OCI-LY1 (cell line): ENCODE data around the gene RAB21.

ENCODE experiments used
- H2AFZ ChIP-seq: fragments of 200-600 bp; sonication (generic), shearing (Covaris generic); 2 replicates; pipeline ENCODE4 v1.6.0; 2014; ENCODE audit warnings: antibody characterized with exemption, mild to moderate bottlenecking, low read length
- H3F3A ChIP-seq: fragments of 200-600 bp; sonication (generic), shearing (Covaris generic); 2 replicates; pipeline ENCODE4 v1.6.0; 2014; ENCODE audit warnings: mild to moderate bottlenecking, antibody characterized with exemption, low read length, moderate library complexity; ENCODE audit not compliant: insufficient read depth
- H3K27ac ChIP-seq: fragments of 200-600 bp; sonication (generic); 2 replicates; pipeline ENCODE4 v1.5.1; 2014; ENCODE audit warnings: low read length, mixed run types, mild to moderate bottlenecking, low read depth; ENCODE audit not compliant: poor library complexity, severe bottlenecking
- H3K27me3 ChIP-seq: fragments of 200-600 bp; sonication (generic); 2 replicates; pipeline ENCODE4 v1.6.0; 2014; ENCODE audit warnings: antibody characterized with exemption, mild to moderate bottlenecking, low read length, moderate library complexity; ENCODE audit not compliant: insufficient read depth
- H3K36me3 ChIP-seq: fragments of 200-600 bp; sonication (generic); 2 replicates; pipeline ENCODE4 v1.6.1; 2014; ENCODE audit warnings: mild to moderate bottlenecking, antibody characterized with exemption, low read length, moderate library complexity, mixed read lengths; ENCODE audit not compliant: insufficient read depth
- H3K4me1 ChIP-seq: fragments of 200-600 bp; sonication (generic); 2 replicates; pipeline ENCODE4 v1.5.1; 2014; ENCODE audit warnings: mild to moderate bottlenecking, low read length, moderate library complexity; ENCODE audit not compliant: insufficient read depth, severe bottlenecking
- H3K4me2 ChIP-seq: fragments of 200-600 bp; sonication (generic), shearing (Covaris generic); 2 replicates; pipeline ENCODE4 v1.6.1; 2014; ENCODE audit warnings: low read length
- H3K4me3 ChIP-seq: fragments of 200-600 bp; sonication (generic); 2 replicates; pipeline ENCODE4 v1.5.1; 2014; ENCODE audit warnings: low read length, low read depth, mild to moderate bottlenecking, mixed read lengths; ENCODE audit not compliant: poor library complexity, severe bottlenecking
- H3K79me2 ChIP-seq: fragments of 200-600 bp; shearing (Covaris generic); 2 replicates; pipeline ENCODE4 v1.6.1; 2016; ENCODE audit warnings: mixed run types, low read length, mixed read lengths; ENCODE audit not compliant: insufficient read depth
- H3K9ac ChIP-seq: fragments of 200-600 bp; sonication (generic), shearing (Covaris generic); 2 replicates; pipeline ENCODE4 v1.6.1; 2014; ENCODE audit warnings: mild to moderate bottlenecking, low read length, mixed read lengths
- H3K9me2 ChIP-seq: fragments of 200-600 bp; sonication (generic), shearing (Covaris generic); 2 replicates; pipeline ENCODE4 v1.6.1; 2014; ENCODE audit warnings: low read depth, mild to moderate bottlenecking, low read length, mixed read lengths
- H3K9me3 ChIP-seq: fragments of 200-600 bp; shearing (Covaris generic); 2 replicates; pipeline ENCODE4 v1.6.1; 2014; ENCODE audit warnings: low read length, mixed read lengths
- H4K20me1 ChIP-seq: fragments of 200-600 bp; sonication (generic), shearing (Covaris generic); 2 replicates; pipeline ENCODE4 v1.6.0; 2016; ENCODE audit warnings: mild to moderate bottlenecking, low read length; ENCODE audit not compliant: insufficient read depth
- EZH2 ChIP-seq: fragments of 200-600 bp; sonication (generic), shearing (Covaris generic); IDR thresholded peaks from 2 replicates; pipeline ENCODE4 v1.8.0; 2017; ENCODE audit warnings: borderline replicate concordance, mixed run types, mild to moderate bottlenecking, antibody characterized with exemption, low read length, moderate library complexity, mixed read lengths
- TF ChIP-seq, protein P1 (sequence below): fragments of 200-600 bp; sonication (generic), shearing (Covaris generic); IDR thresholded peaks from 2 replicates; pipeline ENCODE4 v1.5.1; 2017; ENCODE audit warnings: mild to moderate bottlenecking, antibody characterized with exemption, low read length, moderate library complexity, mixed read lengths

RAB21 gene

DNA sequence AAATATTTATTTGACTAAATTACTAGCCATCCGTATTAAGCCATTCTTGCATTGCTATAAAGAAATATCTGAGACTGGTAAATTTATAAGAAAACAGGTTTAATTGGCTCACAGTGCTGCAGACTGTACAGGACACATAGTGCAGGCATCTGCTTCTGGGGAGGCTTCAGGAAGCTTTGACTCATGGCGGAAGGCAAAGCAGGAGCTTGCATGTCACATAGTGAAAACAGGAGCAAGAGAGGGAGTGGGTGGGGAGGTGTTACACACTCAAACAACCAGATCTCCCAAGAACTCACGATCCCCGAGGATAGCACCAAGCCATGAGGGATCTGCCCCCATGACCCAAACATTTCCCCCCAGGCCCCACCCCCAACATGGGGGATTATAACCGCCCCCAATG lies 26.7 kb upstream of the RAB21 start:
- TF ChIP-seq, protein P1, sequence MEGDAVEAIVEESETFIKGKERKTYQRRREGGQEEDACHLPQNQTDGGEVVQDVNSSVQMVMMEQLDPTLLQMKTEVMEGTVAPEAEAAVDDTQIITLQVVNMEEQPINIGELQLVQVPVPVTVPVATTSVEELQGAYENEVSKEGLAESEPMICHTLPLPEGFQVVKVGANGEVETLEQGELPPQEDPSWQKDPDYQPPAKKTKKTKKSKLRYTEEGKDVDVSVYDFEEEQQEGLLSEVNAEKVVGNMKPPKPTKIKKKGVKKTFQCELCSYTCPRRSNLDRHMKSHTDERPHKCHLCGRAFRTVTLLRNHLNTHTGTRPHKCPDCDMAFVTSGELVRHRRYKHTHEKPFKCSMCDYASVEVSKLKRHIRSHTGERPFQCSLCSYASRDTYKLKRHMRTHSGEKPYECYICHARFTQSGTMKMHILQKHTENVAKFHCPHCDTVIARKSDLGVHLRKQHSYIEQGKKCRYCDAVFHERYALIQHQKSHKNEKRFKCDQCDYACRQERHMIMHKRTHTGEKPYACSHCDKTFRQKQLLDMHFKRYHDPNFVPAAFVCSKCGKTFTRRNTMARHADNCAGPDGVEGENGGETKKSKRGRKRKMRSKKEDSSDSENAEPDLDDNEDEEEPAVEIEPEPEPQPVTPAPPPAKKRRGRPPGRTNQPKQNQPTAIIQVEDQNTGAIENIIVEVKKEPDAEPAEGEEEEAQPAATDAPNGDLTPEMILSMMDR, result no peak
- TF ChIP-seq EZH2, result no peak
- peaks cover 12% of the 10 kb centered on the region for H3K4me1 ChIP-seq
- no peaks in the 10 kb centered on the region for H3K36me3 ChIP-seq
- no peaks in the 10 kb centered on the region for H3F3A ChIP-seq
- H3K4me3 ChIP-seq, result no peak overlapping the region
- H3K27ac ChIP-seq, result no peak overlapping the region
- no peaks in the 10 kb centered on the region for H3K27me3 ChIP-seq
- H3K9ac ChIP-seq, result no peak overlapping the region
- H2AFZ ChIP-seq, result no peak overlapping the region
- H3K9me2 ChIP-seq, result no peaks in the 10 kb centered on the region
- no peaks in the 10 kb centered on the region for H4K20me1 ChIP-seq
- no peaks in the 10 kb centered on the region for H3K9me3 ChIP-seq
- H3K4me2 ChIP-seq, result no peak overlapping the region
- H3K79me2 ChIP-seq, result no peaks in the 10 kb centered on the region

DNA sequence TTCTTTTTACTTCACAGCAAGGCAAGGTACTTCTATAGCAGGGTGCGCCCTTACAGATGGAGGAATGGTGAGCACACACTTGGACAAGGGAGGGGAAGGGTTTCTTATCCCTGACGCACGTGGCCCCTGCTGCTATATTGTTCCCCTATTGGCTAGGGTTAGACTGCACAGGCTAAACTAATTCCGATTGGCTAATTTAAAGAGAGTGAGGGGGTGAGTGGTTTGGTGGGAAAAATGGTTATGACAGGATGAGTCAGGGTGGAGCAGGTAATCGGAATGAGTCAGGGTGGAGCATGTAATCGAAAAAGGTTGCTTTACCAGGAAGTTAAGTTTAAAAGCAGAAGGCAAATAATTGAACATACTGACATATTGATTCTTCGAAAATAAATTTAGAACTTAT lies 23.7 kb upstream of the RAB21 start:
- Histone ChIP-seq H3K4me2 (no peak overlapping the region), H3K9me2 (no peaks in the 10 kb centered on the region), H3K27ac (no peak overlapping the region), H3F3A (no peaks in the 10 kb centered on the region), H2AFZ (no peak overlapping the region), H3K4me3 (no peak overlapping the region), H3K27me3 (no peaks in the 10 kb centered on the region), H3K36me3 (no peaks in the 10 kb centered on the region), H4K20me1 (no peaks in the 10 kb centered on the region), H3K9ac (no peak overlapping the region), H3K9me3 (no peaks in the 10 kb centered on the region), H3K4me1 (peaks cover 17% of the 10 kb centered on the region), H3K79me2 (no peaks in the 10 kb centered on the region)
- no peak for TF ChIP-seq EZH2
- TF ChIP-seq, protein P1, result no peak

DNA sequence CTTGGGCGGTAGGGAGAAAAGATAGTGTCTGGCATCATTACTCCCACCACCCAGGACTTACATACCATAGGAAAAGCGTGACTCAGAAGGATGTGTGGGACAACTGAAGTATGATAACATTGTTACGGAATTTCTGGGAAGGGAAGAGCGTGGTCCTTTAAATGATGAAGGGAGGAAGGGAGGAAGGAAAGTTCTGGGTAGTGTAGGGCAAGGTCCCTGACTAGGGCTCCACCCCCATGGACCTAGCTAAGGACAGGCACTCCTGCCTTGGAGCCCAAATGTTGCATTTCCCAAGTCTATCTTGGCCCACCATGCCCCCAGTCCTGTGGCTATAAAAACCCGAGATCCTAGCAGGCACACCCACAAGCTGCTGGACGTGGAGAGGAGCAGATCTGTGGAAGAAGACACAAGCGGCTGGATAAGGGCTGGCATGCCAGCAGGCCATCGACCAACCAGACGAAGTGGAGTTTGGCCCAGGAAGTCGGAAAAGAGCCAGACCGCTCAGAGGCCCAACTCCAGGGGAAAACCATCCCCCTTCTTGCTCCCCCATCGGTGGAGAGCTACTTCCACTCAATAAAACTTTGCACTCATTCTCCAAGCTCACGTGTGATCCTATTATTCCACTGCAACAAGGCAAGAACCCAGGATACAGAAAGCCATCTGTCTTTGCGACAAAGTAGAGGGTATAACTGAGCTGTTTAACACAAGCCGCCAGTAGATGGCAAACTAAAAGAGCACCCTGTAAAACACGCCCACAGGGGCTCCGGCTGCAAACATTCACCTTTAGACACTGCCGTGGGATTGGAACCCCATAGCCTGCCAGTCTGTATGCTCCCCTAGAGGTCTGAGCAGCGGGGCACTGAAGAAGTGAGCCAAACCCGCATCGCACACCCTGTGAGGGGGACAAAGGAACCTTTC lies 23.0 kb upstream of the RAB21 start:
- H3K27me3 ChIP-seq, result no peaks in the 10 kb centered on the region
- H2AFZ ChIP-seq, result peak overlapping the region; percentile 94
- H3F3A ChIP-seq, result no peaks in the 10 kb centered on the region
- H3K4me3 ChIP-seq, result peak overlapping the region; percentile 55
- no peaks in the 10 kb centered on the region for H4K20me1 ChIP-seq
- peaks cover 19% of the 10 kb centered on the region for H3K4me1 ChIP-seq
- H3K27ac ChIP-seq, result no peak overlapping the region
- TF ChIP-seq, protein P1, result peak; percentile 55; the same call in 1 of the 2 replicates
- TF ChIP-seq EZH2, result no peak
- H3K9me3 ChIP-seq, result no peaks in the 10 kb centered on the region
- no peaks in the 10 kb centered on the region for H3K79me2 ChIP-seq
- peak overlapping the region; percentile 61 for H3K9ac ChIP-seq
- H3K9me2 ChIP-seq, result no peaks in the 10 kb centered on the region
- no peaks in the 10 kb centered on the region for H3K36me3 ChIP-seq
- H3K4me2 ChIP-seq, result peak overlapping the region; percentile 85
